Adrenal gland (tissue), 12 donors: Measurements from ENCODE around the gene SFRP5. TPM values are rescaled to one million over a fixed set of nuclear protein-coding genes. Genes with fewer than 3 reads are reported as not detected.

Experiments
- DNase-seq, 7 donors: peaks; one replicate each; pipeline ENCODE4 v3.0.0-alpha.2; 2019 to 2020
- H3K27ac ChIP-seq, 5 donors: fragments of 200-600 bp; sonication (generic) in 4 of 5; 1 replicate in 3 of 5; 2 replicates in 2 of 5; pipeline versions ENCODE4 v1.5.1 to v1.8.0; 2016 to 2020; ENCODE audit warnings: mild to moderate bottlenecking in 1 of 5
- H3K27me3 ChIP-seq: fragments of 200-600 bp; 2 replicates; pipeline ENCODE4 v1.8.0; 2021
- H3K36me3 ChIP-seq, 2 donors: fragments of 200-600 bp; replicated peaks in 1 of 2; 1 replicate in 1 of 2; 2 replicates in 1 of 2; pipeline versions ENCODE4 v1.5.1 to v1.8.0; 2018 to 2022
- H3K4me1 ChIP-seq, 2 donors: fragments of 200-600 bp; replicated peaks in 1 of 2; 1 replicate in 1 of 2; 2 replicates in 1 of 2; pipeline versions ENCODE4 v1.5.1 to v1.8.0; 2018 to 2021
- H3K4me3 ChIP-seq, 4 donors: fragments of 200-600 bp; sonication (generic) in 3 of 4; one replicate each; pipeline ENCODE4 v1.5.1; 2016 to 2018
- H3K9me3 ChIP-seq, 3 donors: fragments of 200-600 bp; sonication (generic) in 1 of 3; replicated peaks in 1 of 3; 1 replicate in 2 of 3; 2 replicates in 1 of 3; pipeline versions ENCODE4 v1.5.1 to v1.8.0; 2016 to 2021
- POLR2A ChIP-seq, 2 donors: fragments of 450-650 bp; IDR thresholded peaks; one replicate each; pipeline ENCODE4 v1.6.1; 2017; ENCODE audit warnings: antibody characterized with exemption in 2 of 2, mild to moderate bottlenecking in 2 of 2, moderate library complexity in 1 of 2
- WGBS, 4 donors: extraction: QIAGEN DNeasy Blood & Tissue Kit in 2 of 4; methylation state at CpG; one replicate each; pipeline versions ENCODE4 v1.1.5 to v1.1.7; 2013 to 2017; 5-methylcytosine and 5-hydroxymethylcytosine counted together
- intact Hi-C, 2 donors: fragments of 100-400 bp; cut with DNase I; formaldehyde crosslinking; loops; one replicate each; pipeline versions ENCODE4 v1.14.1 to v1.15.0; 2022 to 2023
- polyA plus RNA-seq, 3 donors: library from polyadenylated mRNA; stranded (reverse); fragments of 200-250 nt in 2 of 3; fragments of 350-450 nt in 1 of 3; fragmentation: Illumina TruSeq in 1 of 3; extraction: RNeasy Lipid Tissue Mini Kit (QIAGEN cat#74804) in 1 of 3; gene quantifications; one replicate each; pipeline ENCODE4 v1.2.3, GENCODE V29; 2013 to 2014
- total RNA-seq, 9 donors: library from RNA; depleted of rRNA in 4 of 9; stranded (reverse); fragments of >200 nt in 4 of 9; fragments of 120-200 nt in 1 of 9; fragmentation: NEBNext Ultra II Directional in 1 of 9; extraction: Animal tissue kit (Norgen Biotek cat#: 25700) in 1 of 9; gene quantifications; one replicate each; pipeline versions ENCODE4 v1.1.0 to v1.2.4, GENCODE V29; 2013 to 2023
- TF ChIP-seq, protein P1 (sequence below), 6 experiments: fragments of 450-650 bp in 4 of 6; fragments of 200-600 bp in 2 of 6; sonication (generic) in 1 of 6; IDR thresholded peaks; 1 replicate in 5 of 6; 2 replicates in 1 of 6; pipeline versions ENCODE4 v1.5.1 to v1.8.0; 2016 to 2021; ENCODE audit warnings: antibody characterized with exemption in 6 of 6, mild to moderate bottlenecking in 2 of 6, moderate library complexity in 1 of 6
- donor health status: healthy with polysubstance abuse.
- donor health status: Bipolar disorder and iron deficiency.
- donor health status: DM: yes; HTN: yes; CAD: no.
- donor health status: DM: no; HTN: no; CAD: no.
- donor health status: DM: no; HTN: no; CAD: no.
- donor health status: DM: yes; HTN: yes; CAD: no.

The SFRP5 gene
- total and polyA plus RNA-seq, 12 donors, result 0.22 to 43.4 (median 5.2) TPM

DNA sequence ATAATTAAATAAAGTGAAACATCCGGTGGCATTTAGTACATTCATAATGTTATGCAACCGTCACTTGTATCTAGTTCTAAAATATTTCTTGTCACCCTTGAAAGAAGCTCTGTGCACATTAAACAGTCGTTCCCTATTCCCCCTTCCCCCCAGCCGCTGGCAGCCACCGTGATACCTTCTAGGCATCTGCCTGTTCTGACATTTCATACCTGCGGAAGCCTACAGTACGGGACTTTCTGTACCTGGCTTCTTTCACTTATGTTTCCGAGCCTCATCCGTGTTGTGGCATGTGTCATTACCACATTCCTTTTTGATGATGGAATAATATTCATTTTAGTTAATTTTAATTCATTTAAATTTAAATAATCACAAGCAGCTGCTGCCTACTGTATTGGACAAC lies 13.9 kb upstream of the SFRP5 start:
- DNase-seq, result no peak
- intact Hi-C loops, result no loop called here
- no peaks in the 10 kb centered on the region for H3K36me3 ChIP-seq
- TF ChIP-seq, protein P1, sequence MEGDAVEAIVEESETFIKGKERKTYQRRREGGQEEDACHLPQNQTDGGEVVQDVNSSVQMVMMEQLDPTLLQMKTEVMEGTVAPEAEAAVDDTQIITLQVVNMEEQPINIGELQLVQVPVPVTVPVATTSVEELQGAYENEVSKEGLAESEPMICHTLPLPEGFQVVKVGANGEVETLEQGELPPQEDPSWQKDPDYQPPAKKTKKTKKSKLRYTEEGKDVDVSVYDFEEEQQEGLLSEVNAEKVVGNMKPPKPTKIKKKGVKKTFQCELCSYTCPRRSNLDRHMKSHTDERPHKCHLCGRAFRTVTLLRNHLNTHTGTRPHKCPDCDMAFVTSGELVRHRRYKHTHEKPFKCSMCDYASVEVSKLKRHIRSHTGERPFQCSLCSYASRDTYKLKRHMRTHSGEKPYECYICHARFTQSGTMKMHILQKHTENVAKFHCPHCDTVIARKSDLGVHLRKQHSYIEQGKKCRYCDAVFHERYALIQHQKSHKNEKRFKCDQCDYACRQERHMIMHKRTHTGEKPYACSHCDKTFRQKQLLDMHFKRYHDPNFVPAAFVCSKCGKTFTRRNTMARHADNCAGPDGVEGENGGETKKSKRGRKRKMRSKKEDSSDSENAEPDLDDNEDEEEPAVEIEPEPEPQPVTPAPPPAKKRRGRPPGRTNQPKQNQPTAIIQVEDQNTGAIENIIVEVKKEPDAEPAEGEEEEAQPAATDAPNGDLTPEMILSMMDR (IDR thresholded peaks at IDR 0.05), result no peak
- TF ChIP-seq POLR2A (IDR thresholded peaks at IDR 0.05), result no peak
- no peak overlapping the region for H3K4me3 ChIP-seq
- no peaks in the 10 kb centered on the region for H3K9me3 ChIP-seq
- peaks cover 0 to 29% of the 10 kb centered on the region in 2 donors for H3K4me1 ChIP-seq
- H3K27ac ChIP-seq, result no peak overlapping the region
- WGBS, 4 donors, result 86 to 87% (median 86%) methylated on average over 9 of the region's 9 CpGs
- no peaks in the 10 kb centered on the region for H3K27me3 ChIP-seq

DNA sequence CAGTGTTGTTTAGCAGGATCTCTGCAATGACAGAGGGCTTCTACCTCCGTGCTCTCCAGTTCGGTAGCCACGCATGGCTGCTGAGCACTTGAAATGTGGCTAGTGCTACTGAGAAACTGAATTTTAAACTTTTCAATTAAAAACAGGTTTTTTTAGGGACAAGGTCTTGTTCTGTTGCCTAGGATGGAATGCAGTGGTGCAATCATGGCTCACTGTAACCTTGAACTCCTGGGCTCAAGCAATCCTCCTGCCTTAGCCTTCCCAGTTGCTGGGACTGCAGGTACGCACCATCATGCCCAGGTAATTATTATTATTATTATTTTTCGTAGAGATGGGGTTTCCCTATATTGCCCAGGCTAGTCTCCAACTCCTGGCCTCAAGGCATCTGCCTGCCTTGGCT lies 13.4 kb upstream of the SFRP5 start:
- Histone ChIP-seq H3K27ac (no peak overlapping the region), H3K9me3 (no peaks in the 10 kb centered on the region), H3K4me3 (no peak overlapping the region), H3K4me1 (peaks cover 0 to 34% of the 10 kb centered on the region in 2 donors), H3K27me3 (no peaks in the 10 kb centered on the region), H3K36me3 (no peaks in the 10 kb centered on the region)
- intact Hi-C loops, result no loop called here
- DNase-seq, result no peak
- 75 to 83% (median 78%) methylated on average over 5 of the region's 5 CpGs for WGBS, 4 donors
- TF ChIP-seq, protein P1 (IDR thresholded peaks at IDR 0.05), result no peak
- TF ChIP-seq POLR2A (IDR thresholded peaks at IDR 0.05), result no peak

DNA sequence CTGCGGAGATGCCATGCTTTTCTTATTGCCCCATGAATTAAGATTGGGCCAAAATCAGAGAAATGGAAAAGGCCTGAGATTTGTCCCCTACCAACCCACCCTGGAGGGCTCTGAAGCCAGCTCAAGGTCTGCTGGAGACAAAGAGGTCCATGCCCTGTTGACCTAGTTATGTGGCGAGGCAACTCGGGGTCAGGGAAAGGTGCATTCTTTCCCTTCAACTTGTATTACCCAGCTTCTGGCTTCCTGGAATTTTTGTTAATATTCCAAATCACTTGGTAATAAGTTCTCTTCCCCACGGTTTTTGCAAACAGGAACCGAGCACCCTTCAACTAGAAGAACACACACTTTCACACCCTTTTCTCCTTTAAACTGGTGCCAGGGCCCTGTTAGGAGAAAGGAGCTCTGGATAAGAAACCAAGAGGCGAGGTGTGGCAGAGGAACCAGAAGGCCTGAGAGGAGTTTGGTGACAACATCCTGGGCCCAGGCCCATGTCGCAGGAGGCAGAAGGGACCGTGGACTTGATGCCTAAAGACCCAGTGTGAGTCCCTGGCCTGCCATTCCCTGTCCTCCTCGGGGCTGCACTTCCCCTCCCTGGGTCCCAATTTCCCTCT lies 12.5 kb upstream of the SFRP5 start:
- H3K36me3 ChIP-seq, result no peaks in the 10 kb centered on the region
- no peak for DNase-seq
- intact Hi-C loops, result no loop called here
- no peak overlapping the region for H3K4me3 ChIP-seq
- TF ChIP-seq, protein P1 (IDR thresholded peaks at IDR 0.05), result no peak
- TF ChIP-seq POLR2A (IDR thresholded peaks at IDR 0.05), result no peak
- no peaks in the 10 kb centered on the region for H3K9me3 ChIP-seq
- H3K27ac ChIP-seq, result no peak overlapping the region
- H3K4me1 ChIP-seq, result peaks cover 0 to 36% of the 10 kb centered on the region in 2 donors
- H3K27me3 ChIP-seq, result no peaks in the 10 kb centered on the region
- WGBS, 4 donors, result 73 to 82% (median 76%) methylated on average over 9 of the region's 9 CpGs

DNA sequence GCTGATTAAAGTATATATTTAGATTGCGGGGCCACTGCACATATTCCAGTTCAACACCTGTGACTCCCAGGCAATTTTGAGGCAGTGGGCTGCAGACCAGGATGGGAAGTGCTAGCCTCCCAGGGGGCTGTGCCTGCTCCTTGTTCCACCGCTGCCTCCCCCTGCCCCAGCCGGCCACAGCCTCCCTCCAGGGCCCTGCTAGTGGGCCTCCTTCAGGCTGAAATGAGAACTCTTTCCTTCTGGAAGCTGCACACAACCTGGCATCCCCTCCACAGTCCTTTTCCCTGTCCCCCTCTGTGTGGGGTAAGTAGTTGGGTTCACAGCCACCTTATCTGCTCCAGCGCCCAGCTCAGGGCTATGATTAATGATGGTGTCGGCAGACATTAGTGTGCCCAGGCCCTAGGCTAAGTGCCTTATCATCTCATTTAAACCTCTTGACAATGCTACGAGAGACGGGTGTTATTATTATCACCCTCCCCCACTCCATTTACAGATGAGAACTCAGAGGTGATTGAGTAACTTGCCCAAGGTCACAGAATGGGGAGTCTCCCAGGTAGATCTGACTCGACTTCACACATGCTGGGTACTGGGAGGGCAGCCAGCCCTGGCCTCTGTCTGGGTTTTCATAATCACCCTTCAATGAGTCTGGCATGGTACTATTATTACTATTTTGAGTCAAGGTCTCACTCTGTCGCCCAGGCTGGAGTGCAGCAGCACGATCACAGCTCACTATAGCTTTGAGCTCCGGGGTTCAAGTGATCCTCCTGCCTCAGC lies 10.8 kb upstream of the SFRP5 start:
- H3K36me3 ChIP-seq, result no peaks in the 10 kb centered on the region
- H3K27me3 ChIP-seq, result no peaks in the 10 kb centered on the region
- intact Hi-C loops, result no loop called here
- no peak overlapping the region for H3K4me3 ChIP-seq
- TF ChIP-seq, protein P1 (IDR thresholded peaks at IDR 0.05), result peak in 1 of 6 experiments; percentile 14
- no peak for TF ChIP-seq POLR2A (IDR thresholded peaks at IDR 0.05)
- no peak overlapping the region for H3K27ac ChIP-seq
- peaks cover 0 to 29% of the 10 kb centered on the region in 2 donors for H3K4me1 ChIP-seq
- peak in 3 of 7 donors; percentile 30 to 35 (median 32) for DNase-seq
- H3K9me3 ChIP-seq, result no peaks in the 10 kb centered on the region
- 50 to 62% (median 53%) methylated on average over 11 of the region's 11 CpGs for WGBS, 4 donors
